HepG2 (cell line): ENCODE measurements around the gene PREX1. TPM values are rescaled to one million over a fixed set of nuclear protein-coding genes. Genes with fewer than 3 reads are reported as not detected.

ENCODE experiments used
- ATAC-seq: fragments of 200-7000 bp; cut with Tn5 transposase; 3 replicates; pipeline ENCODE4 v1.9.1; 2020; ENCODE audit warnings: mild to moderate bottlenecking, moderate library complexity
- BruUV-seq: library from RNA; stranded (reverse); fragments of 400-500 nt; replicated peaks from 2 replicates; lab custom pipeline; 2021; lab: Mats Ljungman, UMichigan
- CTCF ChIA-PET: fragments of 300-600 bp; formaldehyde crosslinking; extraction: SDS; loops from one replicate; lab custom pipeline; 2021; ENCODE audit warnings: low total read pairs, inconsistent platforms, low intra/inter-chr PET ratio; lab: Yijun Ruan, JAX
- POLR2A ChIA-PET: fragments of 350-600 bp; sonication (Branson Sonifier 250); formaldehyde crosslinking; loops from one replicate; lab custom pipeline; 2020; ENCODE audit warnings: antibody characterized with exemption, inconsistent platforms; lab: Yijun Ruan, JAX
- DNase-seq: peaks from one replicate; pipeline ENCODE4 v3.0.0-alpha.2; 2015; ENCODE audit warnings: low spot score
- FAIRE-seq: peaks from 3 replicates; lab custom pipeline; 2011; peaks lifted over from hg19 to GRCh38; lab: Jason Lieb, UNC
- H2AFZ ChIP-seq: one replicate; pipeline ENCODE4 v1.6.1; 2011; ENCODE audit warnings: low read length, inconsistent platforms
- H3K27ac ChIP-seq: fragments of 300-600 bp; 3 replicates; pipeline ENCODE4 v1.8.0; 2011; ENCODE audit warnings: mixed run types, mild to moderate bottlenecking, mixed read lengths, low read length, inconsistent platforms; ENCODE audit not compliant: insufficient read depth; ENCODE audit errors: extremely low read length
- H3K27me3 ChIP-seq, 2 experiments: fragments of 200-600 bp in 1 of 2; 2 replicates in 1 of 2; 3 replicates in 1 of 2; pipeline versions ENCODE4 v1.6.0 to v1.8.0; 2011; ENCODE audit warnings: low read length in 2 of 2, mild to moderate bottlenecking in 2 of 2, moderate library complexity in 2 of 2, inconsistent platforms in 1 of 2; ENCODE audit not compliant: insufficient read depth in 2 of 2, control insufficient read depth in 1 of 2
- H3K36me3 ChIP-seq, 2 experiments: fragments of 200-600 bp in 1 of 2; replicated peaks in 1 of 2; 2 replicates in 1 of 2; 3 replicates in 1 of 2; pipeline versions ENCODE4 v1.5.1 to v1.8.0; 2011; ENCODE audit warnings: low read length in 2 of 2, inconsistent platforms in 1 of 2; ENCODE audit not compliant: insufficient read depth in 2 of 2, control insufficient read depth in 1 of 2
- H3K4me1 ChIP-seq: 2 replicates; pipeline ENCODE4 v1.5.1; 2012; ENCODE audit warnings: low read length, inconsistent platforms; ENCODE audit not compliant: insufficient read depth
- H3K4me2 ChIP-seq: 2 replicates; pipeline ENCODE4 v1.6.0; 2011; ENCODE audit warnings: low read depth, low read length, inconsistent platforms
- H3K4me3 ChIP-seq, 3 experiments: fragments of 200-600 bp in 1 of 3; sonication (generic), shearing (Covaris generic) in 1 of 3; replicated peaks in 1 of 3; 2 replicates each; pipeline ENCODE4 v1.5.1; 2011 to 2016; ENCODE audit warnings: low read length in 3 of 3, inconsistent platforms in 2 of 3, low read depth in 2 of 3, mild to moderate bottlenecking in 2 of 3, control low read depth in 1 of 3, mixed read lengths in 1 of 3; ENCODE audit not compliant: insufficient read depth in 1 of 3
- H3K79me2 ChIP-seq: one replicate; pipeline ENCODE4 v1.6.1; 2011; ENCODE audit warnings: low read length, inconsistent platforms; ENCODE audit not compliant: insufficient read depth
- H3K9ac ChIP-seq: 2 replicates; pipeline ENCODE4 v1.6.0; 2011; ENCODE audit warnings: mild to moderate bottlenecking, low read depth, low read length, inconsistent platforms; ENCODE audit not compliant: insufficient read depth
- H3K9me3 ChIP-seq: 2 replicates; pipeline ENCODE4 v1.5.1; 2012; ENCODE audit warnings: mild to moderate bottlenecking, low read length
- H4K20me1 ChIP-seq: 2 replicates; pipeline ENCODE4 v1.6.0; 2011; ENCODE audit warnings: inconsistent platforms, mild to moderate bottlenecking, low read length, moderate library complexity; ENCODE audit not compliant: insufficient read depth
- ARNT ChIP-seq: fragments of 450-650 bp; IDR thresholded peaks from 2 replicates; pipeline ENCODE4 v1.6.1; 2017
- BHLHE40 ChIP-seq: IDR thresholded peaks from 2 replicates; pipeline ENCODE4 v1.6.1; 2011; ENCODE audit warnings: low read length, improper control_type of control experiment
- CREBL2 ChIP-seq: sonication (generic); formaldehyde crosslinking; IDR thresholded peaks from 2 replicates; pipeline ENCODE4 v1.8.1; 2023; ENCODE audit warnings: missing genetic modification reagents, mild to moderate bottlenecking, borderline replicate concordance
- DDIT3 ChIP-seq: sonication (generic); formaldehyde crosslinking; IDR thresholded peaks from 2 replicates; pipeline ENCODE4 v1.4.0; 2020; ENCODE audit warnings: mild to moderate bottlenecking, missing genetic modification reagents
- FOXK2 ChIP-seq: fragments of 450-650 bp; IDR thresholded peaks from 2 replicates; pipeline ENCODE4 v1.6.1; 2016
- FOXO1 ChIP-seq: sonication (generic); formaldehyde crosslinking; IDR thresholded peaks from 2 replicates; pipeline ENCODE4 v1.4.0; 2020; ENCODE audit warnings: missing genetic modification reagents
- KDM1A ChIP-seq: IDR thresholded peaks from 2 replicates; pipeline ENCODE4 v1.6.1; 2016; ENCODE audit warnings: missing compliant biosample characterization
- NFE2L2 ChIP-seq: fragments of 150-350 bp; IDR thresholded peaks from 2 replicates; pipeline ENCODE4 v1.6.1; 2014; ENCODE audit warnings: low read length
- NR2F6 ChIP-seq, 2 experiments: IDR thresholded peaks; 2 replicates each; pipeline ENCODE4 v1.6.1; 2016; ENCODE audit warnings: antibody characterized with exemption in 1 of 2, mild to moderate bottlenecking in 1 of 2
- SIX1 ChIP-seq: sonication (generic); formaldehyde crosslinking; IDR thresholded peaks from 2 replicates; pipeline ENCODE4 v1.4.0; 2020; ENCODE audit warnings: missing genetic modification reagents, borderline replicate concordance
- ZBTB1 ChIP-seq: sonication (generic); formaldehyde crosslinking; IDR thresholded peaks from 2 replicates; pipeline ENCODE4 v1.4.0; 2020; ENCODE audit warnings: missing genetic modification reagents, borderline replicate concordance
- ZKSCAN1 ChIP-seq: fragments of 150-350 bp; IDR thresholded peaks from 2 replicates; pipeline ENCODE4 v1.6.1; 2014; ENCODE audit warnings: low read length
- ZKSCAN5 ChIP-seq: sonication (generic); formaldehyde crosslinking; IDR thresholded peaks from 2 replicates; pipeline ENCODE4 v1.5.1; 2020; ENCODE audit warnings: mild to moderate bottlenecking, missing genetic modification reagents
- ZNF138 ChIP-seq: sonication (generic); formaldehyde crosslinking; IDR thresholded peaks from 2 replicates; pipeline ENCODE4 v1.5.0; 2020; ENCODE audit warnings: mild to moderate bottlenecking, low read depth, missing genetic modification reagents
- ZNF225 ChIP-seq: sonication (generic); formaldehyde crosslinking; IDR thresholded peaks from 2 replicates; pipeline ENCODE4 v1.4.0; 2020; ENCODE audit warnings: mild to moderate bottlenecking, missing genetic modification reagents
- ZNF577 ChIP-seq: sonication (generic); formaldehyde crosslinking; IDR thresholded peaks from 2 replicates; pipeline ENCODE4 v1.4.0; 2020; ENCODE audit warnings: mild to moderate bottlenecking, low read depth, missing genetic modification reagents, borderline replicate concordance
- WGBS: methylation state at CpG from one replicate; pipeline ENCODE4 v1.1.6; 2017; ENCODE audit warnings: low lambda C conversion rate; 5-methylcytosine and 5-hydroxymethylcytosine counted together
- in situ Hi-C: cut with HindIII; loops from 2 replicates; pipeline ENCODE4 v1.10.0; 2017; ENCODE audit warnings: low pct_unique_long_range_greater_than_20kb; ENCODE audit not compliant: extremely low pct_ligation_motif_present
- intact Hi-C: fragments of 100-400 bp; cut with micrococcal nuclease; formaldehyde crosslinking; loops from one replicate; pipeline ENCODE4 v1.10.0; 2022; ENCODE audit not compliant: unreplicated experiment
- polyA plus RNA-seq, 8 experiments: library from polyadenylated mRNA; depleted of rRNA in 3 of 8; stranded (reverse) in 7 of 8; unstranded in 1 of 8; fragments of >200 nt; fragmentation: Illumina TruSeq in 4 of 8; extraction: Trizol in 4 of 8; gene quantifications; 2 replicates each; pipeline versions ENCODE4 v1.2.1 to v1.2.3, GENCODE V29; 2011 to 2016; ENCODE audit warnings: low read depth in 4 of 8, missing spikeins in 1 of 8, mixed read lengths in 1 of 8; ENCODE audit not compliant: insufficient read depth in 1 of 8
- total RNA-seq, 5 experiments: library from RNA; depleted of rRNA; stranded (reverse); fragments of >200 nt; fragmentation: Illumina TruSeq; extraction: Trizol; gene quantifications; 2 replicates each; pipeline ENCODE4 v1.2.3, GENCODE V29; 2016; ENCODE audit warnings: low read depth in 1 of 5
- TF ChIP-seq, protein P1 (sequence below): sonication (generic); formaldehyde crosslinking; IDR thresholded peaks from 2 replicates; pipeline ENCODE4 v1.4.0; 2020; ENCODE audit warnings: missing genetic modification reagents, borderline replicate concordance

The PREX1 gene
- total and polyA plus RNA-seq, 2 of the 13 experiments (the other 11 are each of a cell fraction or from before 2014, with no cell fraction given), result 0.02 to 0.04 TPM

DNA sequence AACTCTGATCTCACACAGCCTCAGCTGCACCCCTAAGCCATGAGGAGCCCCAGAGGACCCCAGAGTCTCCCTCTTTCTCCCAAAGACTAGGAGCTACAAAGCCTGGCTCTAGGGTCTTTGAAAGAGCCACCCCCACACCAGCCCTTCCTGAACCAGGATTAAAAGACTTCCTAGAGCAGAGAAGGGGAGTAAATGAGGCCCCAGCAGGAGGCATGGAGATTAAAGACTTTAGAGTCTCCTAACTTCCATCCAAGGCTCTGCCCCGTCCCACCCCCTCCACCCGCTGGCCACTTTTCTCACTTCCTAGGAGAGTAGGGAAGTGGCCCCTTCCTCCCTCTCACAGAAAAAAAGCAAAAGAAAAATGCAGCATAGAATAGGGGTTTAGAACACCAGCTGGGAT, 1.7 kb downstream of the PREX1 start (continued):
- TF ChIP-seq, protein P1, sequence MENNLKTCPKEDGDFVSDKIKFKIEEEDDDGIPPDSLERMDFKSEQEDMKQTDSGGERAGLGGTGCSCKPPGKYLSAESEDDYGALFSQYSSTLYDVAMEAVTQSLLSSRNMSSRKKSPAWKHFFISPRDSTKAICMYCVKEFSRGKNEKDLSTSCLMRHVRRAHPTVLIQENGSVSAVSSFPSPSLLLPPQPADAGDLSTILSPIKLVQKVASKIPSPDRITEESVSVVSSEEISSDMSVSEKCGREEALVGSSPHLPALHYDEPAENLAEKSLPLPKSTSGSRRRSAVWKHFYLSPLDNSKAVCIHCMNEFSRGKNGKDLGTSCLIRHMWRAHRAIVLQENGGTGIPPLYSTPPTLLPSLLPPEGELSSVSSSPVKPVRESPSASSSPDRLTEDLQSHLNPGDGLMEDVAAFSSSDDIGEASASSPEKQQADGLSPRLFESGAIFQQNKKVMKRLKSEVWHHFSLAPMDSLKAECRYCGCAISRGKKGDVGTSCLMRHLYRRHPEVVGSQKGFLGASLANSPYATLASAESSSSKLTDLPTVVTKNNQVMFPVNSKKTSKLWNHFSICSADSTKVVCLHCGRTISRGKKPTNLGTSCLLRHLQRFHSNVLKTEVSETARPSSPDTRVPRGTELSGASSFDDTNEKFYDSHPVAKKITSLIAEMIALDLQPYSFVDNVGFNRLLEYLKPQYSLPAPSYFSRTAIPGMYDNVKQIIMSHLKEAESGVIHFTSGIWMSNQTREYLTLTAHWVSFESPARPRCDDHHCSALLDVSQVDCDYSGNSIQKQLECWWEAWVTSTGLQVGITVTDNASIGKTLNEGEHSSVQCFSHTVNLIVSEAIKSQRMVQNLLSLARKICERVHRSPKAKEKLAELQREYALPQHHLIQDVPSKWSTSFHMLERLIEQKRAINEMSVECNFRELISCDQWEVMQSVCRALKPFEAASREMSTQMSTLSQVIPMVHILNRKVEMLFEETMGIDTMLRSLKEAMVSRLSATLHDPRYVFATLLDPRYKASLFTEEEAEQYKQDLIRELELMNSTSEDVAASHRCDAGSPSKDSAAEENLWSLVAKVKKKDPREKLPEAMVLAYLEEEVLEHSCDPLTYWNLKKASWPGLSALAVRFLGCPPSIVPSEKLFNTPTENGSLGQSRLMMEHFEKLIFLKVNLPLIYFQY (CRISPR knock-in tag), result no peak
- no peak for TF ChIP-seq ARNT

GRCh38 chr20:48825566-48825920, 2.3 kb downstream of the PREX1 start:
- no TSS peak for BruUV-seq
- no peak for ATAC-seq
- H3K4me1 ChIP-seq, result no peaks in the 10 kb centered on the region
- H3K27me3 ChIP-seq, result peaks cover 29 to 92% of the 10 kb centered on the region in 2 experiments
- 6% methylated on average over 4 of the region's 4 CpGs for WGBS
- no peak for DNase-seq
- H3K36me3 ChIP-seq, result no peaks in the 10 kb centered on the region
- POLR2A ChIA-PET, result no interaction called here
- H3K79me2 ChIP-seq, result no peaks in the 10 kb centered on the region
- peaks cover 3% of the 10 kb centered on the region; the same call in 1 of the 2 replicates for H4K20me1 ChIP-seq
- no peak overlapping the region for H2AFZ ChIP-seq
- FAIRE-seq, result no peak
- TF ChIP-seq NFE2L2 (no peak), FOXK2 (no peak), ZNF577 (CRISPR knock-in tag) (no peak), ZKSCAN1 (no peak), KDM1A (CRISPR knock-in tag) (no peak), ZNF138 (no peak), ZNF225 (no peak), BHLHE40 (no peak), ZBTB1 (CRISPR knock-in tag) (no peak), FOXO1 (CRISPR knock-in tag) (no peak), NR2F6 (IDR thresholded peaks at IDR 0.05) (no peak), NR2F6 (CRISPR knock-in tag; IDR thresholded peaks at IDR 0.05) (no peak), ZKSCAN5 (no peak), SIX1 (CRISPR knock-in tag) (no peak), CREBL2 (no peak), DDIT3 (CRISPR knock-in tag) (no peak)
- TF ChIP-seq, all 625 proteins: peak for 0
- in situ Hi-C loops, result no loop called here
- Histone ChIP-seq H3K27ac (no peak overlapping the region), H3K9me3 (no peaks in the 10 kb centered on the region), H3K9ac (no peak overlapping the region), H3K4me3 (no peak overlapping the region), H3K4me2 (no peak overlapping the region)
- CTCF ChIA-PET, result no interaction called here
- intact Hi-C loops, result no loop called here
